HG03108 (cell line): ENCODE results near the gene PXDN.
"Not testable (repeated sequence)": the region's sequence is repeated elsewhere in the genome, so short reads cannot be mapped to it uniquely, and the experiment has no call there.

Experiments
- ATAC-seq: cut with Tn5 transposase; IDR thresholded peaks from one replicate; pipeline ENCODE4 v1.9.1; 2021; ENCODE audit warnings: moderate library complexity; ENCODE audit not compliant: unreplicated experiment

PXDN gene

DNA sequence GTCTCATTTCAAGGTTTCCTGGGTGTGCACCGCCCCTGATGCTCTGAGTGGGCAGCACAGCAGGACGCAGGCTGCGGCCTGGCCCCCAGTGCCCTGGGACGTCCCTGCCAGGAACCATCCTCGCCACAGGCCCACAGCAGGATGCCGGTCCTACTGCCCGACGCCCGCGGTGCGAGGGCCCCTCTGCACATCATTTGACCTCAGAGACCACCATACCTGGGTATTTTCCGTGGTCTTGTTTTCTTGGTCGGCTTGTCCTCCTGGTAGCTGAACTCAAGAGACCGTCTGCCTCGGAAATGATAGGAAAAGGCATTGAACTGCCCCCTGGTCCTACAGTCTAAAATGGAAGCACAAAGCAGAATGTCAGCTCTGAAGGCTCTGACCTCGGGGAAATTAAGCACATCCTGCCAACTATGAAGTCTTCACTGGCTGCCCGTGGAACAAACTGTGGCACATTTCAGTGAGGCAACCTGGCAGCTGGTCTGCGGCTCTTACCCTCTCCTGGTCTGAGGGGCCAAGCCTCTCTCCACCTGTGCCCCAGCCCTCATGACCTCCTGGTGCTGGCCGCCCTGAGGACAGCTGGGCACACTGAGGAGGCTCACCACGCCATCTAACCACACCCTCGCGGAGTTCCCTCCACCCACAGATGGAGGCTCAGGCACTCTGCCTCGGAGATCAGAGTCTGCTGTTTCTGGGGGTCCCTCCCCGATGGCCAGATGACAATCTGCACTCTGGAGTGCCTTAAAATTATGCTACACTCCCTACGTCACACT lies 105.0 kb downstream of the PXDN start:
- no peak for ATAC-seq

DNA sequence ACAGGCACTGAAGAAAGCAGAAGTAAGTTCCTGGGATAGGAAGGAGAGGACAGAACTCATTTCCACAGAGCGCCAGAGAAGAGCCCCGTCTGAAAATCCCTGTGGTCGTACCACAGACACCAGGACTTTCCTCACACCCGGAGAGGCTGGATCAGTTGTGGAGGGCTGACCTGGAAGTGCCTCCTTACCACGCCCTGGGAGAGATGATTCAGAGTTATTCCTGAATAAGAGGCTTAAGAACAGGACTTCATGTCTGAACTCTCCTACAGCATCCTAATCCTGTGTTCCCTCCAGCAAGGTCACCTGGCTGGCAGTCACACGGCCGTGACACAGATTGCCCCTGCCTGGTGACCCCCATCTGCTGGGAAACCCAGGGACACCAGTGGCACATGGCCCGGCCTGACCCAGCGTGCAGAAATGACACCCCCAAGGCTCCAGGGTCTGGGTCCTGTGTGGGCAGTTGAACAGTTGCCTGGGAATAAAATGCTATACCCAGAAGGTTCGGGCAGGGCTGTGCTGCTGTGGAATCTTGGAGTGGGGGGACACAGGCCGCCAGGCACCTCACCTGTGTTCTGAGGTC lies 105.9 kb downstream of the PXDN start:
- no peak for ATAC-seq

DNA sequence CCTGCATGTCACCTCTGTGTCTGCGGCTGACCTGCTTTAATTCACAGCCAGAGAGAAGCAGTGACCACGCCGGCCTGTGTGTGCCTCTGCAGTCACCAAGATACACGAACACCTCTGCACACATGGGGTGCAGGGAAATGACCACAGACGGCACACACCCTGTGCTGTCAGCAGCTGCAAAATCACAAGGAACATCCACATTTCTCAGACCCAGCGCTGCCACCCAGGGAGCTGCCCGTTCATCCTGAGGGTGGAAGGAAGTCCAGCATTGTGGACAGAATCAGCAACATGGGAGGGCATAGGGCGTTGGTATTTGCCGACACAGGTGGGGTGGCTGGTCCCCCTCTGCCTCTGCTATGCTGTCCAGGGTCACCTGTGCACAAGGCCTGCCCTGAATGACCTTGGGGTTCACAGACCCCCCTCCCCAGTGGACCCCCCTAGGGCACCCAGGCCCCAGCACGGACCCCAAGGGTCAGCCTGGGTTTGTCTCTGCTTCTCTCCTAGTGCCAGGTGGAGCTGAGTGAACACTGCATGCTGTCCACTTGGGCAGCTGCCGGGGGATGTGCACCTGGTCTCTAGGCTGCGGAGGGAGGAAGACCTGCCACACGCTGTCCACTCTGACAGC lies 107.4 kb downstream of the PXDN start:
- no peak for ATAC-seq

GRCh38 chr2:1635823-1636222 lies 108.5 kb downstream of the PXDN start:
- no peak for ATAC-seq

DNA sequence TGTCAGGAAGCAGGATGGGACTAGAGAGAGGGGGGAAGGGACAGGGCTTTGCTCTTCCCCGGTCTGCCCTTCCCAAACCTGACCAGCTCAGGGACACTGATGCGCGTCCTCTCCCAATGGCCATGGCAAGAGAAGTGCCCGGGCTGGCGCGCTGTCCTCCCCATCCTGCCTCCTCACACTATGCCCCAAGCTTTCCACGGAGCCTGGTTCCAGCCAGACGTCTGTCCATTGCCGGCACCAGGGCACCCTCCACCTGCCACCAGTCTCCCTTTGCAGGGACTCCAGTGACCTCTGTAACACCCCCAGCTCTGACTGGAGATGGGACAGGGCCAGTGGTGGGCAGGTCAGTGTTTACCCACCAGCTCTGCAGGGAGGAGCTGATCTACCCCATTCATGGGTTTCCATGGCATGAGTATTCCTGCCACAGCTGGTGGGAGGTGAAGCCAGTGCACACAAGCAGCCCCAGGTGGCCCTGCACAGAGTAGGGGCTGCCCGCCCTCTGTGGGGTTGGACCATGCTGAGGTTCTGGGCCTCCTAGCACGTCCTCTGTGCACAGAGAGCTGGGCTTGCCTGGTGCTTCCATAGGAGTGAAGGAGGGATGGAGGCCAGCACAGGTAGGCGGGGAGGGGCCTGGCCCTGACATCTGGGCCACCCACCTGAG lies 109.5 kb downstream of the PXDN start:
- ATAC-seq: no peak

DNA sequence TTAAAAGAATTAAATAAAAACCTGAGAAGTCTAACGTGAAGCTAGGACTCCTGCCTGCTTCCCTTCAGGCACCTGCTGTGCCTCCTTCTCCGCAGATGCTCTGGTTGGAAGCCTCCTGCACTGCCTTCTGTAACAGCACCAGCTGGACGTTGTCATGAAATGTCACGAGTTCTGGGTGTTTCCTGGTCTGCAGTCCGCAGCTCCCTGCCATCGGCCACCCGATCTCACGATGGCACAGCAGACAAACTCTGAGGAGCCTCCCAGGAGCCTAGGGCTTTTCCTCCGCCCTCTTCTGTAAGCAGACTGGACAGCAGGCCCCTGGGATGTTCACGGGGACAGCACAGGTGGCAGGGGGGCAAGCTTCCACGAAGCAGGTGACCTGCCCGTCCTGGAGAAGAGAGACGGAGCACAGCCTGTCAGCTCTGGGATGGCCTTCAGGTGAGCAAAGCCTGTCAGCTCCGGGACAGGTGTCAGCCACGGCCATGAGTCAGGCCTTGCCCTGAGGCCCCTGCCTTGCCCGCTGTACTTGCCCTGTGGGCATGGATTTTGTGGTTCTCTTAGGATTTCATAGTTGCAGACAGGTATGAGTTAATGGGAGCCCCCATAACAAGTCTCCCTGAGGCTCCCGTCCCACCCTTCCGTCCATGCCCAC lies 110.3 kb downstream of the PXDN start:
- no peak for ATAC-seq

GRCh38 chr2:1633092-1633671 lies 111.1 kb downstream of the PXDN start:
- no peak for ATAC-seq

GRCh38 chr2:1632510-1632909 lies 111.8 kb downstream of the PXDN start:
- no peak for ATAC-seq

DNA sequence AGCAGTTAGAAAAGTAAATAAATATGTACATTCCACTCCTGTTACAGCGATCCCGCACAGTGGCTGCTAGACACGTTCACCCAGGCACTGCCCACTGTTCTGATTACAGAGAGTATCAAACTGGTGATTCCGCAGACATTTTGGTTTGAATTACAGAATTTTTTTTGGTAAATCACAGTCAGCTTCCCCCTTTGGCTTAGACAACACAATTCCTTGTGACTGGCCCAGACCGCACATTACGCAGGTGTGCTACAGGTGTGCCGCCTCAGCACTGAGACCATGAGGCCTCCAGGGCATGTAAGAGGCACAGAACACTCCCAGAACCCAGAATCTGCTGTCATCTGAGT lies 112.3 kb downstream of the PXDN start:
- no peak for ATAC-seq

DNA sequence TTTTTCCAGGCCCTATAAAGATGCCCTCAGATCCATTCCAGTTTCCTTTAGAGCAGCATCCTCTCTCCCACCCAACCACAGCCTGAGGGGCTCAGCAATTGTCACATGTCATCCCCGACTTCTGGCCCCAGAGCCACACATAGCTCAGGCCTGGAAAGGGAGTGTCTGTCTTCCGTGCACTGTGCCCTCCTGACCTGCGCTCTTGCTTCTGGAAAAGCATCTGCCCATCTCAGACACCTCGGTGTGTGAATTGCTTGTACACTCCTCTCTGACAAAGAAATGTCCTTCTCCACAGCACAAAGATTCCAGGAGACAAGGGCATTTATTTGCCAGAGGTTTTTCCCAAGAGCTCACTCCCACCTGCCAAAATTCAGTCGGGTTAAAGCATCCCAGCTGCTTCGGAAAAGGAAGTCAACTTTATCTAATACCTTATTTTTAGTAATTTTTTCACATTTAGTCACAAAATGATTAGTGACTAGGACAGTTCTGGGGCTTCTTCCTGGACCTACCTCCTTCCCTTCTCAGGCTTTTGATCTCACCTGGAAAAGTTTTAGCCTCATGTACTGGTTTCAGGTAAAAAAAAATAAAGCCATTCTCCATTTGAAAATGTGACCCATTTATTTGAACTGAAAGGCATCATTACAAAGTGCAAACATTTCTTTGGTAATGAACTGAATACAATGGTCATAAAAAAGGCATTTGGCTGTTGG lies 112.9 kb downstream of the PXDN start:
- ATAC-seq: no peak

GRCh38 chr2:1628893-1629292 lies 115.4 kb downstream of the PXDN start:
- no peak for ATAC-seq

DNA sequence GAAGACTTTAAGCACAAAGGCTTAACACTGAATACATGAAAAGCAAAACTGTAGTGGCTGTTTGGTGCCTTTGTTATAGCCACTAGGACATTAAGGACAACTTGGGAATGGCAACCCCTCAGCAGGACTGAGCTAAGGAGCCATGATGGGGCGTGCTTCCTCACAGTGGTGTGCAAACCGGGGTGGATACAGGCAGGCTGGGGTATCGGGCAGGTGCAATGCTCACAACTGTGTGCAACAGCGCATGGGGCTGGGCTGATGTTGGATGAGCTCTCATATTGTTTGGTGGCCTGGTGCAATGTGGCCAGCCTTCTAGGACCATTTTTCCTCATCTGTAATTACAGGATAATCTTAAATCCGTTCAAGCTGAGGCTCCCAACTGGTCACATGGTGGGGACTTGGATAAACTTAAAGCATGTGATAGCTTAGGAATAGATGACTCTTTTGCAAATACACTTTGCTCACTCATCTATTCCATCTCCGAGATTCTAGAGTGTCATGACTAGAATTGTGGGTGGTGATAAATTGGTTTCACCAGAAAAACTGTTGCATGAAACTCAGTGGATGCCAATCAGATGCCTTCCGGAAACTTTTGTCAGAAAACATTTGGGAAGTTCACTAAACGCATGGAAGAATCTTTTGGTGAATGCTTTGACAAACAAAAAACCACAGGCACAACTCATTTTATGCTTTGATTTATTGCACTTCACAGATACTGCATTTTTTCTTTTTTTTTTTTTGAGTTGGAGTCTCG lies 116.5 kb downstream of the PXDN start:
- no peak for ATAC-seq

DNA sequence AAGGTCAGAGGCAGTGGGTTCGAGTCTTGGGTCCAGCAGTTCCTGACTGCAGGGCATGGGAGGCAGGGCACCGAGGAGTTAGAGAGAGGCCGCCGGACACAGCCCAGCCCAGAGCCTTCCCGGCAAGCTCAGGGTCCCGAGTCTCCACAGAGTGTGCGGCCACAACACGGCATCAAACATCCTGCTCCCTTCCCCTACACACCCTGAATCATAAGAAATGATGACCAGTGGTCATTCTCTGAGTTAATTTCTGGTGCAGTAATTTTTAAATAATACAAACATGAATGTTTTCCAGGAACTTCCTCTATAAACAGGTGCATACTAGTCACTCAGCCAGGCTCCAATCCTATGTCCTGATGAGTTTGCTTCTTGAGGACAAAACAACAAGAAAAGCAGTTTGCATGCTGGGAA lies 118.0 kb downstream of the PXDN start:
- ATAC-seq: no peak

DNA sequence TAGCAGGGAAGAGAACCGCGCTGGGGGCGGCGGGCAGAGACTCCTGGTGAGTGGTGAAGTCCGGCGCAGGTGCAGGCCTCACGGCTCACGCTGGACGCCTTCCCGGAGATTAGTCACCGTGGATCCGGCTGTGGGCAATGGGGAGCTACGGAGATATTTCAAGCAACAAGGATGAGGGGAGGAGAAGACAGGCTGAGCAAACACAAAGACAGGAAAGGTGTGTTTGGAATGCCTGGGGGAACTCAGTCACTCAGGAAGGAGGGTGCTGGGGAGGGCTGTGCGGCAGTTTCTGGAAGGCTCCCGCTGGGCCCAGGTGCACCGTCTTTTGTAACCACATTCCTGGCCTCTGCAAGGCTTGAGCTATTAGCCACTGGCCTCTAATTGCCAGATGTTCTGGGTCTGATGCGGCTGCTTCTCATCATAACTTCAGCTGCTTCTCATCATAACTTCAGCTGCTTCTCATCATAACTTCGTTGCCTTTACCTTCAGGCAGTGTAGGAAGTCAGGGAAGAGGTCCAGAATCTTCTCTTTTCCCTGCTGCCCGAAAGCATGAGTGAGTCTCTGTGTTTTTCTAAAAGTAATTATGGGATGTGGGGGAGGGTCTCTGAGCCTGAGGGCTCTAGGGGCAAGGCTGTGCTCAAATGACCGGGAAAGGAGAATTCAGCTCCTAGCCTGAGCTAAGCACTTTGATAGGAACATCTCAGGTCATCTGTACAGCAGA lies 118.9 kb downstream of the PXDN start:
- ATAC-seq: no peak

GRCh38 chr2:1623906-1624445 lies 120.3 kb downstream of the PXDN start:
- no peak for ATAC-seq

GRCh38 chr2:1622521-1623200 lies 121.7 kb downstream of the PXDN start:
- ATAC-seq: no peak

DNA sequence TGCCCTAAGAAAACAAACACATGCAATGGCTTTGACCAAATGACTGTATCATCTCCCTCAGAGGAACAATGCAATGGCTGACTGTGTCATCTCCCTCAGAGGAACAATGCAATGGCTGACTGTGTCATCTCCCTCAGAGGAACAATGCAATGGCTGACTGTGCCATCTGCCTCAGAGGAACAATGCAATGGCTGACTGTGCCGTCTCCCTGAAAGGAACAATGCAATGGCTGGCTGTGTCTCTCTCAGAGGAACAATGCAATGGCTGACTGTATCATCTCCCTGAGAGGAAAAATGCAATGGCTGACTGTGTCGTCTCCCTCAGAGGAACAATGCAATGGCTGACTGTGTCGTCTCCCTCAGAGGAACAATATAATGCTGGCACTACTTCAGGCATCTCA lies 122.3 kb downstream of the PXDN start:
- ATAC-seq: not testable (repeated sequence)

- no peak for ATAC-seq
These were observed 122.8 kb downstream of the PXDN start for GRCh38 chr2:1621501-1621900.
